Panc1 (cell line): ENCODE measurements around the gene C1QTNF3. TPM values are rescaled to one million over a fixed set of nuclear protein-coding genes. Genes with fewer than 3 reads are reported as not detected.

Experiments
- ATAC-seq: fragments of 200-7000 bp; cut with Tn5 transposase; 2 replicates; pipeline ENCODE4 v1.9.1; 2020; ENCODE audit warnings: mild to moderate bottlenecking, moderate library complexity
- BruUV-seq: library from RNA; stranded (reverse); fragments of 400-500 nt; replicated peaks from 2 replicates; lab custom pipeline; 2021; lab: Mats Ljungman, UMichigan
- CTCF ChIA-PET: fragments of 300-600 bp; sonication (Branson Sonifier 250); formaldehyde crosslinking; loops from one replicate; lab custom pipeline; 2022; ENCODE audit warnings: antibody characterized with exemption; lab: Charles Lee
- POLR2A ChIA-PET: fragments of 300-600 bp; sonication (Branson Sonifier 250); formaldehyde crosslinking; loops from one replicate; lab custom pipeline; 2022; ENCODE audit warnings: antibody characterized with exemption; lab: Charles Lee
- DNase-seq: peaks from one replicate; pipeline ENCODE4 v3.0.0-alpha.2; 2010; ENCODE audit warnings: low read depth, low spot score
- H3K27ac ChIP-seq: 2 replicates; pipeline ENCODE4 v1.5.1; 2011; ENCODE audit warnings: mild to moderate bottlenecking, low read length, inconsistent platforms
- H3K27me3 ChIP-seq: fragments of 200-500 bp; sonication (Bioruptor generic); 2 replicates; pipeline ENCODE4 v1.6.0; 2014; ENCODE audit warnings: low read length, inconsistent platforms; ENCODE audit not compliant: control insufficient read depth, insufficient read depth
- H3K36me3 ChIP-seq: fragments of 200-500 bp; sonication (Bioruptor generic); 2 replicates; pipeline ENCODE4 v1.5.1; 2014; ENCODE audit warnings: inconsistent platforms, mild to moderate bottlenecking, low read length, moderate library complexity; ENCODE audit not compliant: control insufficient read depth, insufficient read depth
- H3K4me1 ChIP-seq: 2 replicates; pipeline ENCODE4 v1.5.1; 2011; ENCODE audit warnings: inconsistent platforms, mild to moderate bottlenecking, low read length, moderate library complexity; ENCODE audit not compliant: control insufficient read depth, insufficient read depth
- H3K4me3 ChIP-seq, 2 experiments: 2 replicates each; pipeline ENCODE4 v1.5.1; 2011 to 2012; ENCODE audit warnings: low read depth in 2 of 2, low read length in 2 of 2, mild to moderate bottlenecking in 2 of 2, inconsistent platforms in 1 of 2, moderate library complexity in 1 of 2
- H3K9me3 ChIP-seq: fragments of 200-500 bp; sonication (Bioruptor generic); 2 replicates; pipeline ENCODE4 v1.5.1; 2014; ENCODE audit warnings: low read depth, mild to moderate bottlenecking, inconsistent platforms, low read length, moderate library complexity; ENCODE audit not compliant: control insufficient read depth, insufficient read depth
- CTCF ChIP-seq: fragments of 450-650 bp; IDR thresholded peaks from 2 replicates; pipeline ENCODE4 v1.5.1; 2017; ENCODE audit warnings: mild to moderate bottlenecking
- POLR2AphosphoS5 ChIP-seq: IDR thresholded peaks from 2 replicates; pipeline ENCODE4 v1.6.1; 2012; ENCODE audit warnings: mild to moderate bottlenecking, low read depth, low read length, moderate library complexity
- REST ChIP-seq, 2 experiments: IDR thresholded peaks; 2 replicates each; pipeline ENCODE4 v1.6.1; 2011 to 2012; ENCODE audit warnings: low read depth in 2 of 2, control low read depth in 1 of 2, low read length in 1 of 2, mild to moderate bottlenecking in 1 of 2, moderate library complexity in 1 of 2; ENCODE audit not compliant: insufficient read depth in 1 of 2
- SIN3A ChIP-seq: IDR thresholded peaks from 2 replicates; pipeline ENCODE4 v1.6.1; 2012; ENCODE audit warnings: low read depth, mild to moderate bottlenecking, low read length, moderate library complexity, borderline replicate concordance; ENCODE audit not compliant: insufficient read depth
- TCF7L2 ChIP-seq: IDR thresholded peaks from 2 replicates; pipeline ENCODE4 v1.6.1; 2011; ENCODE audit warnings: mild to moderate bottlenecking, low read depth, low read length, inconsistent platforms
- in situ Hi-C: cut with HindIII; loops from 2 replicates; pipeline ENCODE4 v1.10.0; 2016; ENCODE audit warnings: low sequenced_read_pairs, low pct_unique_long_range_greater_than_20kb
- intact Hi-C: fragments of 100-400 bp; cut with micrococcal nuclease; formaldehyde crosslinking; loops from one replicate; pipeline ENCODE4 v1.10.0; 2022; ENCODE audit not compliant: unreplicated experiment
- total RNA-seq: library from RNA; stranded (reverse); gene quantifications from one replicate; pipeline ENCODE4 v1.2.1, GENCODE V29; 2021; ENCODE audit not compliant: unreplicated experiment

Gene C1QTNF3
- total RNA-seq, 1 experiment from 2014 or later = 2.1 TPM

DNA sequence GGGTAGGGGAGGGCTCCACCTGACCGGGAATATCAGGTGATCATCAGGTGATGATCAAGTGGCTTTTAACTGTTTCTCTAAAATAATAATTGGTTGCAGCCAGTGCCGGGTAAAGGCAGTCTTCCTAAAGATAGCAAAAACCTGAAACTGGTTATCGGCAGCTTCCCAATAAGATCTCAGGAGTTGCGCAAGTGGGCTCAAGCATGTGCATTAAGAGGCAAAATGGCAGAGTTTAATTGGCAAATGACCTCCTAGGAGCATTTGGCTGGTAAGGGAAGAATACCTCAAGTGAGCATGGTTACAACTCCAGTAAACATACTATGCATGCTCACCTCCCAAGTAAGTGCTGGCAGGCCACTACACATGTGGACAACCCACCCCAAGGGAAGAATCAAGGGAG, 4.2 kb downstream of the C1QTNF3 start:
- in situ Hi-C loops (no loop called here), intact Hi-C loops (no loop called here)
- Histone ChIP-seq H3K4me1 (no peaks in the 10 kb centered on the region), H3K9me3 (no peaks in the 10 kb centered on the region), H3K4me3 (no peak overlapping the region), H3K36me3 (no peaks in the 10 kb centered on the region), H3K27ac (no peak overlapping the region), H3K27me3 (no peaks in the 10 kb centered on the region)
- ATAC-seq = no peak
- BruUV-seq = no TSS peak
- no peak for DNase-seq
- ChIA-PET POLR2A (no interaction called here), CTCF (no interaction called here)
- TF ChIP-seq CTCF (no peak), TCF7L2 (no peak), POLR2AphosphoS5 (no peak), SIN3A (no peak)

DNA sequence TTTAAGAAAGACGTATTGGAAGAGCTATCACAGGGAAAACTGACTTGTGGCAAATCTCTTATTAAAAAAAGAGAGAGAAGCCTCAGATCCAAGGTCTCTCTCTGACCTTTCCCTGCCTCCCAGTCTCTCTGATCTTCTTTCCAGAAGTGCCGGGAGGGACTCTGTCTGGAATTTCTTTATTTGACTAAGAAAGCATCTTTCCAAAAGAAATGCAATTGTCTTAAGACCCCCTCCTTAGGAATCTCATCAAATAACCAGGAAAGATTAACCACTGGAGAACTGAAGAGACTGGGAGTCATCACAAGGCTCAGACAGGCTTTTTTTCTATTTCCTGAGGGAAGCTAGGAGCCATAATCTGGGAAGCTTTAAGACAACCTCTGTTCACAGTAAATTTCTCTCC, 4.6 kb downstream of the C1QTNF3 start:
- H3K9me3 ChIP-seq = no peaks in the 10 kb centered on the region
- CTCF ChIA-PET = no interaction called here
- no peaks in the 10 kb centered on the region for H3K27me3 ChIP-seq
- in situ Hi-C loops = no loop called here
- no peaks in the 10 kb centered on the region for H3K4me1 ChIP-seq
- no peaks in the 10 kb centered on the region for H3K36me3 ChIP-seq
- no TSS peak for BruUV-seq
- ATAC-seq (no peak), DNase-seq (no peak)
- POLR2A ChIA-PET = no interaction called here
- H3K27ac ChIP-seq = no peak overlapping the region
- no peak overlapping the region for H3K4me3 ChIP-seq
- TF ChIP-seq POLR2AphosphoS5 (no peak), CTCF (no peak), SIN3A (no peak), REST (IDR thresholded peaks at IDR 0.05; ENCODE audit: insufficient read depth in 1 of 2, low read depth in 2 of 2, low read length in 1 of 2) (no peak), TCF7L2 (no peak)
- intact Hi-C loops = no loop called here
